NOMO-1 (cell line): Measurements from ENCODE around the gene VASH2.
"Not testable (repeated sequence)": the region's sequence is repeated elsewhere in the genome, so short reads cannot be mapped to it uniquely, and the experiment has no call there.

ENCODE experiments used
- DNase-seq, 2 experiments: peaks; one replicate each; lab custom pipeline; 2025; ENCODE audit not compliant: unreplicated experiment in 2 of 2; lab: John Stamatoyannopoulos, UW

VASH2 gene

GRCh38 chr1:213017447-213018273 lies 67.3 kb downstream of the VASH2 start:
- no peak for DNase-seq

- no peak for DNase-seq
Observed at GRCh38 chr1:213019450-213019849, 69.1 kb downstream of the VASH2 start.

- DNase-seq = no peak
Observed at GRCh38 chr1:213020016-213020415, 69.7 kb downstream of the VASH2 start.

GRCh38 chr1:213027024-213027423 lies 76.7 kb downstream of the VASH2 start:
- DNase-seq = not testable (repeated sequence)

- DNase-seq = no peak
Observed at GRCh38 chr1:213032651-213033050, 82.3 kb downstream of the VASH2 start.

- DNase-seq = no peak
Observed at GRCh38 chr1:213034713-213035112, 84.4 kb downstream of the VASH2 start.

GRCh38 chr1:213035573-213035972 lies 85.2 kb downstream of the VASH2 start:
- no peak for DNase-seq
